ENCODE data around the gene LRRC3C.
A peak's percentile ranks its signal among the peaks of the same experiment; 100 is the strongest.

The LRRC3C gene

DNA sequence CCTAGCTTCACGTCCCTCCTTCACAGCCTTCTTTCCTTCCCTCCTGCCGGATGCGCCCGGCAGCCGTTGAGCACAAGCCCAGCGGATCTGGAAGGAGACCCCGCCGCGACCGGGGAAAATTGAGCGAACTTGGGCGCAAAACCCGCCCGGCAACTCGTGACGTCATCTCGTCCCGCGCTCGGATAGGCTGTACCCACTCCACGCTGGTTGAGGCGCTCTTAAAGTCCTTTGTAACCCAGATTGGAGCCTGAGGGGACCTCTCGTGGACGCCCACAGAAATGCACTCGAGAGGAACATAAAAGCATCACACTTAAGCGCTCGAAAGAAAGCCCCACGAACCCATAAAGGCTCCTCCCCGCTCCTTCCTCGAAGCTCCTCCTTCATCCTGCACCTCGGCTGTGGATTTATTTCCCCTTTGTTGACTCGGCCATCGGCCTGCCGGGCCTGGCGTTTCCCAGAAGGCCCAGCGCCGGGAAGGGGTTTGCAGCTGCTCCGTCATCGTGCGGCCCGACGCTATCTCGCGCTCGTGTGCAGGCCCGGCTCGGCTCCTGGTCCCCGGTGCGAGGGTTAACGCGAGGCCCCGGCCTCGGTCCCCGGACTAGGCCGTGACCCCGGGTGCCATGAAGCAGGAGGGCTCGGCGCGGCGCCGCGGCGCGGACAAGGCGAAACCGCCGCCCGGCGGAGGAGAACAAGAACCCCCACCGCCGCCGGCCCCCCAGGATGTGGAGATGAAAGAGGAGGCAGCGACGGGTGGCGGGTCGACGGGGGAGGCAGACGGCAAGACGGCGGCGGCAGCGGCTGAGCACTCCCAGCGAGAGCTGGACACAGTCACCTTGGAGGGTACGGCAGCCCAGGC lies 53.0 kb downstream of the LRRC3C start, which contains the start of gene PSMD3:
Gene PSMD3 (plus strand): TSS at position 457 of the 856 bp plus-strand sequence. CDS start 164 bp downstream, at position 621.
- Histone ChIP-seq H3K27ac (ENCODE audit: poor library complexity, severe bottlenecking) (peak within 1 kb of the TSS; percentile 89), H3K36me3 (ENCODE audit: low read depth) (peaks cover 37% of the 10 kb centered on the region), H3K4me3 (ENCODE audit: severe bottlenecking) (peak within 1 kb of the TSS; percentile 96), H3K9me3 (ENCODE audit: severe bottlenecking) (no peaks in the 10 kb centered on the region), H3K4me1 (ENCODE audit: insufficient read depth, poor library complexity, severe bottlenecking) (peaks cover 19% of the 10 kb centered on the region), H3K27me3 (ENCODE audit: insufficient read depth, poor library complexity, severe bottlenecking) (no peaks in the 10 kb centered on the region)
- TF ChIP-seq, protein P1, sequence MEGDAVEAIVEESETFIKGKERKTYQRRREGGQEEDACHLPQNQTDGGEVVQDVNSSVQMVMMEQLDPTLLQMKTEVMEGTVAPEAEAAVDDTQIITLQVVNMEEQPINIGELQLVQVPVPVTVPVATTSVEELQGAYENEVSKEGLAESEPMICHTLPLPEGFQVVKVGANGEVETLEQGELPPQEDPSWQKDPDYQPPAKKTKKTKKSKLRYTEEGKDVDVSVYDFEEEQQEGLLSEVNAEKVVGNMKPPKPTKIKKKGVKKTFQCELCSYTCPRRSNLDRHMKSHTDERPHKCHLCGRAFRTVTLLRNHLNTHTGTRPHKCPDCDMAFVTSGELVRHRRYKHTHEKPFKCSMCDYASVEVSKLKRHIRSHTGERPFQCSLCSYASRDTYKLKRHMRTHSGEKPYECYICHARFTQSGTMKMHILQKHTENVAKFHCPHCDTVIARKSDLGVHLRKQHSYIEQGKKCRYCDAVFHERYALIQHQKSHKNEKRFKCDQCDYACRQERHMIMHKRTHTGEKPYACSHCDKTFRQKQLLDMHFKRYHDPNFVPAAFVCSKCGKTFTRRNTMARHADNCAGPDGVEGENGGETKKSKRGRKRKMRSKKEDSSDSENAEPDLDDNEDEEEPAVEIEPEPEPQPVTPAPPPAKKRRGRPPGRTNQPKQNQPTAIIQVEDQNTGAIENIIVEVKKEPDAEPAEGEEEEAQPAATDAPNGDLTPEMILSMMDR (IDR thresholded peaks at IDR 0.05; ENCODE audit: poor library complexity, severe bottlenecking): peak; percentile 92
- ATAC-seq (ENCODE audit: low read depth): peak; percentile 86
- DNase-seq (ENCODE audit: low spot score): peak; percentile 96

GRCh38 chr17:39981207-39981741 lies 53.7 kb downstream of the LRRC3C start:
- Histone ChIP-seq H3K27ac (ENCODE audit: poor library complexity, severe bottlenecking) (peak overlapping the region; percentile 89), H3K36me3 (ENCODE audit: low read depth) (peaks cover 44% of the 10 kb centered on the region), H3K4me3 (ENCODE audit: severe bottlenecking) (peak overlapping the region; percentile 96), H3K27me3 (ENCODE audit: insufficient read depth, poor library complexity, severe bottlenecking) (no peaks in the 10 kb centered on the region), H3K9me3 (ENCODE audit: severe bottlenecking) (no peaks in the 10 kb centered on the region), H3K4me1 (ENCODE audit: insufficient read depth, poor library complexity, severe bottlenecking) (peaks cover 19% of the 10 kb centered on the region)
- TF ChIP-seq, protein P1 (IDR thresholded peaks at IDR 0.05; ENCODE audit: poor library complexity, severe bottlenecking): no peak
- ATAC-seq (ENCODE audit: low read depth) (no peak), DNase-seq (ENCODE audit: low spot score) (no peak)

DNA sequence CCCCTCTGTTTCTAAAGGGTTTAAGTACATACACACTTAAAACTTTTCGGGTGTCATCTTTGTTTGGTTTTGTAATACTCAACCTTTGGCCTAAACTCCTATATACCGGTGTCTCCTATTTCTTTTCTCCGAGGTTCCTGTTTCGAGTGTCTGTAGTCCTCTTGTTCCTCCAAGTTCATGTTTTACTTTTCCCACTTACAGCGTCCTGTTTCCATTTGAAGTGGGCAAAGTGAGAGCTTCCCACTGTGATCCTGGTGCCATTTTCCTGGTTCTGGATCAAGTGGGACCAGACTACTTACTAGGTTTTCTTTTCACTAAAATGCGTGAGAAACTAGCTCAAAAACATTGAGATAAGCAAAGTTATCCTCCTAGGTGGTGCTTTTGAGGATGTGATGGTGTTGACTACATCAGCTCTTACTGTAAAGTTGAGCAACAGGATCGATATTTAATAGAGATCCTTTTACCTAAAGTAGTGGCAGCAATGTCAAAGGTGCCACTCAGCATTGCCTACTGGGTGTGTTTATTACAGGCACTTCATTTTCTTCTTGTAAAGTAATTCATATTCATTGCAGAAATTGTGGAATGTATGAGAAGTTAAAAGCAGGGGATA lies 54.3 kb downstream of the LRRC3C start:
- Histone ChIP-seq H3K27me3 (ENCODE audit: insufficient read depth, poor library complexity, severe bottlenecking) (no peaks in the 10 kb centered on the region), H3K27ac (ENCODE audit: poor library complexity, severe bottlenecking) (peak overlapping the region; percentile 89), H3K9me3 (ENCODE audit: severe bottlenecking) (no peaks in the 10 kb centered on the region), H3K36me3 (ENCODE audit: low read depth) (peaks cover 50% of the 10 kb centered on the region), H3K4me3 (ENCODE audit: severe bottlenecking) (peak overlapping the region; percentile 96), H3K4me1 (ENCODE audit: insufficient read depth, poor library complexity, severe bottlenecking) (peaks cover 19% of the 10 kb centered on the region)
- TF ChIP-seq, protein P1 (IDR thresholded peaks at IDR 0.05; ENCODE audit: poor library complexity, severe bottlenecking): no peak
- ATAC-seq (ENCODE audit: low read depth) (no peak), DNase-seq (ENCODE audit: low spot score) (no peak)

GRCh38 chr17:39988206-39988810 lies 60.8 kb downstream of the LRRC3C start:
- TF ChIP-seq, protein P1 (IDR thresholded peaks at IDR 0.05; ENCODE audit: poor library complexity, severe bottlenecking): no peak
- H3K4me1 ChIP-seq (ENCODE audit: insufficient read depth, poor library complexity, severe bottlenecking): no peaks in the 10 kb centered on the region
- H3K36me3 ChIP-seq (ENCODE audit: low read depth): peaks cover 100% of the 10 kb centered on the region

More at GRCh38 chr17:39988206-39988810, 60.8 kb downstream of the LRRC3C start:
- ATAC-seq (ENCODE audit: low read depth): no peak
- Histone ChIP-seq H3K4me3 (ENCODE audit: severe bottlenecking) (no peak overlapping the region), H3K27ac (ENCODE audit: poor library complexity, severe bottlenecking) (no peak overlapping the region), H3K27me3 (ENCODE audit: insufficient read depth, poor library complexity, severe bottlenecking) (no peaks in the 10 kb centered on the region), H3K9me3 (ENCODE audit: severe bottlenecking) (no peaks in the 10 kb centered on the region)
- DNase-seq (ENCODE audit: low spot score): no peak
